Effector memory CD4-positive, alpha-beta T cell (primary cell): ENCODE measurements around the gene TAF5L.
"Not testable (repeated sequence)": the region's sequence is repeated elsewhere in the genome, so short reads cannot be mapped to it uniquely, and the experiment has no call there.

ENCODE experiments used
- DNase-seq, 3 donors: peaks; one replicate each; pipeline ENCODE4 v3.0.0-alpha.2; 2020
- H3K27ac ChIP-seq: 2 replicates; pipeline ENCODE4 v1.7.0; 2013; ENCODE audit warnings: mild to moderate bottlenecking, low read length, moderate library complexity; ENCODE audit not compliant: insufficient read depth, poor library complexity, severe bottlenecking
- H3K27me3 ChIP-seq: replicated peaks from 2 replicates; pipeline ENCODE4 v1.7.0; 2013; ENCODE audit warnings: mild to moderate bottlenecking, low read length; ENCODE audit not compliant: insufficient read depth, control insufficient read depth, poor library complexity, severe bottlenecking
- H3K36me3 ChIP-seq: 2 replicates; pipeline ENCODE4 v1.7.0; 2013; ENCODE audit warnings: mild to moderate bottlenecking, low read length, moderate library complexity; ENCODE audit not compliant: control insufficient read depth, insufficient read depth
- H3K4me1 ChIP-seq: 2 replicates; pipeline ENCODE4 v1.7.0; 2013; ENCODE audit warnings: low read length, mild to moderate bottlenecking; ENCODE audit not compliant: control insufficient read depth, insufficient read depth, poor library complexity, severe bottlenecking
- H3K4me3 ChIP-seq: 2 replicates; pipeline ENCODE4 v1.7.0; 2013; ENCODE audit warnings: low read length, low read depth, mild to moderate bottlenecking; ENCODE audit not compliant: insufficient read depth, poor library complexity, severe bottlenecking
- H3K9me3 ChIP-seq: 2 replicates; pipeline ENCODE4 v1.7.0; 2013; ENCODE audit warnings: mild to moderate bottlenecking, low read length, moderate library complexity; ENCODE audit not compliant: control insufficient read depth

Gene TAF5L

GRCh38 chr1:229627003-229627402, 1.1 kb upstream of the TAF5L start:
- no peak overlapping the region for H3K27ac ChIP-seq

GRCh38 chr1:229625071-229625914, 629 bp downstream of the TAF5L start:
- H3K4me3 ChIP-seq = peak overlapping the region; percentile 64
- no peaks in the 10 kb centered on the region for H3K36me3 ChIP-seq
- peak overlapping the region; percentile 65 for H3K27ac ChIP-seq
- peaks cover 8% of the 10 kb centered on the region for H3K4me1 ChIP-seq
- H3K9me3 ChIP-seq = no peaks in the 10 kb centered on the region
- peak; percentile 19 to 34 (median 23) for DNase-seq
- H3K27me3 ChIP-seq = no peaks in the 10 kb centered on the region

More at GRCh38 chr1:229627003-229627402, 1.1 kb upstream of the TAF5L start:
- DNase-seq = no peak
- H3K9me3 ChIP-seq = no peaks in the 10 kb centered on the region
- no peaks in the 10 kb centered on the region for H3K36me3 ChIP-seq
- H3K27me3 ChIP-seq = no peaks in the 10 kb centered on the region
- H3K4me1 ChIP-seq = peaks cover 8% of the 10 kb centered on the region
- peak overlapping the region; percentile 83 for H3K4me3 ChIP-seq

- H3K9me3 ChIP-seq = no peaks in the 10 kb centered on the region
- no peaks in the 10 kb centered on the region for H3K27me3 ChIP-seq
- H3K4me3 ChIP-seq = peak overlapping the region; percentile 64
- no peak overlapping the region for H3K27ac ChIP-seq
- H3K36me3 ChIP-seq = no peaks in the 10 kb centered on the region
- no peak for DNase-seq
- peaks cover 8% of the 10 kb centered on the region for H3K4me1 ChIP-seq
These were observed 1.3 kb downstream of the TAF5L start for GRCh38 chr1:229624521-229625070.

- Histone ChIP-seq H3K27ac (no peak overlapping the region), H3K27me3 (no peaks in the 10 kb centered on the region), H3K9me3 (no peaks in the 10 kb centered on the region), H3K4me1 (peaks cover 8% of the 10 kb centered on the region), H3K36me3 (no peaks in the 10 kb centered on the region), H3K4me3 (no peak overlapping the region)
- no peak for DNase-seq
These were observed 2.1 kb downstream of the TAF5L start for GRCh38 chr1:229623838-229624237.

GRCh38 chr1:229623225-229623624, 2.7 kb downstream of the TAF5L start:
- no peaks in the 10 kb centered on the region for H3K36me3 ChIP-seq
- H3K27ac ChIP-seq = no peak overlapping the region
- H3K27me3 ChIP-seq = no peaks in the 10 kb centered on the region
- no peaks in the 10 kb centered on the region for H3K9me3 ChIP-seq
- H3K4me1 ChIP-seq = peaks cover 8% of the 10 kb centered on the region
- no peak overlapping the region for H3K4me3 ChIP-seq
- DNase-seq = no peak

GRCh38 chr1:229622641-229623120, 3.2 kb downstream of the TAF5L start:
- H3K4me1 ChIP-seq, H3K4me3 ChIP-seq, DNase-seq, H3K27ac ChIP-seq, H3K27me3 ChIP-seq, H3K9me3 ChIP-seq, H3K36me3 ChIP-seq: not testable (repeated sequence)

- Histone ChIP-seq H3K9me3 (no peaks in the 10 kb centered on the region), H3K27me3 (no peaks in the 10 kb centered on the region), H3K4me3 (no peak overlapping the region), H3K4me1 (peaks cover 8% of the 10 kb centered on the region), H3K36me3 (no peaks in the 10 kb centered on the region), H3K27ac (no peak overlapping the region)
- no peak for DNase-seq
These were observed 4.3 kb downstream of the TAF5L start for GRCh38 chr1:229621663-229622062.

GRCh38 chr1:229620876-229621275, 5.0 kb downstream of the TAF5L start:
- Histone ChIP-seq H3K36me3 (no peaks in the 10 kb centered on the region), H3K27ac (no peak overlapping the region), H3K4me1 (peaks cover 8% of the 10 kb centered on the region), H3K27me3 (no peaks in the 10 kb centered on the region), H3K4me3 (no peak overlapping the region), H3K9me3 (no peaks in the 10 kb centered on the region)
- DNase-seq = no peak

- H3K27ac ChIP-seq = no peak overlapping the region
- no peaks in the 10 kb centered on the region for H3K9me3 ChIP-seq
- H3K4me1 ChIP-seq = peaks cover 4% of the 10 kb centered on the region
- no peak for DNase-seq
- H3K36me3 ChIP-seq = no peaks in the 10 kb centered on the region
- H3K27me3 ChIP-seq = no peaks in the 10 kb centered on the region
- no peak overlapping the region for H3K4me3 ChIP-seq
These were observed 6.3 kb downstream of the TAF5L start for GRCh38 chr1:229619614-229620013.

- peaks cover 5% of the 10 kb centered on the region for H3K36me3 ChIP-seq
- H3K4me1 ChIP-seq = no peaks in the 10 kb centered on the region
- H3K27ac ChIP-seq = no peak overlapping the region
- no peak overlapping the region for H3K4me3 ChIP-seq
- H3K9me3 ChIP-seq = no peaks in the 10 kb centered on the region
- H3K27me3 ChIP-seq = no peaks in the 10 kb centered on the region
- no peak for DNase-seq
These were observed 6.9 kb downstream of the TAF5L start for GRCh38 chr1:229619002-229619401.
